ENCODE results near the gene ARL10. TPM values are rescaled to one million over a fixed set of nuclear protein-coding genes. Genes with fewer than 3 reads are reported as not detected.

The ARL10 gene, protein sequence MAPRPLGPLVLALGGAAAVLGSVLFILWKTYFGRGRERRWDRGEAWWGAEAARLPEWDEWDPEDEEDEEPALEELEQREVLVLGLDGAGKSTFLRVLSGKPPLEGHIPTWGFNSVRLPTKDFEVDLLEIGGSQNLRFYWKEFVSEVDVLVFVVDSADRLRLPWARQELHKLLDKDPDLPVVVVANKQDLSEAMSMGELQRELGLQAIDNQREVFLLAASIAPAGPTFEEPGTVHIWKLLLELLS
- total RNA-seq (1 to 10 TPM; 2.1 to 2.2 TPM), polyA plus RNA-seq (under 1 TPM; 0.35 to 0.93 TPM)

DNA sequence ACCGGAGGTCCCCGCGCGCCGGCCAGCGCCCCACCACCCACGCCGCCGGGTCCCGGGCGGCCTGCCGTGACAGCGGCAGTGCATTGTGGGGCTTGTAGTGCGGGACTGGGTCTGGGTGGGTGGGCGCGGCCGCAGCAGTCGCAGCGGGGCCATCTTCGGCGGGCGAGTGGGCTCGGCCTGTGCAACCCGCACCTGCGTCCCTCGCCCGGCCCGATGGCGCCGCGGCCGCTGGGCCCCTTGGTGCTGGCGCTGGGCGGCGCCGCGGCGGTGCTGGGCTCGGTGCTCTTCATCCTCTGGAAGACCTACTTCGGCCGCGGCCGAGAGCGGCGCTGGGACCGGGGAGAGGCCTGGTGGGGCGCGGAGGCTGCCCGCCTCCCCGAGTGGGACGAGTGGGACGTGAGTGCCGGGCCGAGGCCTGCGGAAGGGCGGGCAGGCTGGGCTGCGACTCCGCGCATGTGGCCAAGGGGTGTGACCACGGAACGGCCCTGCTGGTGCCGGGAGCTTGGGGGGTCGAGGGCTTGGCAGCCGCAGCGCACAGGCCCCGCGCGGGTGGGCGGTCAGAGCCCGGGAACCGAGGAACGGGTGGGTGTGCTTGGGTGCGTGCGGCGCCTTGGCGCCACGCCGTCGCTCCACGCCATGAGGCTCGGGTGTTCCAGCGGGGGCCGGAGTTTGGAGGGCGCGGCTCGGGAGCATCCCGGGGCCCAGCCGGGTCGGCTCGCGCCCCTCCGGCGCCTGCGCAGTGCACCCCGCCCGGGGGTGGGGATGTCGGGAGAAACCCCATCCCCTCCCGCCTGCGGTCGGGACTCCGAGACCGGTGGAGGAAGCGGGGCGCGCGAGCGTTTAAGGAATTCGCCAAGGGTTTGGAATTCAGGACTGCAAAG lies at the start of gene ARL10:
Gene ARL10 (plus strand): TSS at position 137 of the 881 bp plus-strand sequence. CDS start 77 bp downstream, at position 214.
- WGBS, result 5% methylated on average over 108 of the region's 108 CpGs

More for the DNA sequence above, at the start of gene ARL10:
- H3K4me3 ChIP-seq (ENCODE audit: low read depth in 1 of 3, low read length in 3 of 3), result peak within 1 kb of the TSS; percentile 72 to 80 (median 80)
- H3K27me3 ChIP-seq (ENCODE audit: control insufficient read depth in 4 of 4, insufficient read depth in 4 of 4, low read length in 3 of 4), result no peaks in the 10 kb centered on the region
- no peaks in the 10 kb centered on the region for H3K36me3 ChIP-seq (ENCODE audit: control insufficient read depth in 4 of 4, insufficient read depth in 3 of 4, low read depth in 1 of 4, low read length in 3 of 4)
- H3K27ac ChIP-seq (ENCODE audit: low read depth in 1 of 2, low read length in 2 of 2), result no peak within 1 kb of the TSS
- TF ChIP-seq HNF4G (IDR thresholded peaks at IDR 0.05) (no peak), YY1 (IDR thresholded peaks at IDR 0.05) (no peak), NR2F2 (IDR thresholded peaks at IDR 0.05) (no peak), EGR1 (IDR thresholded peaks at IDR 0.05; ENCODE audit: low read depth in 2 of 2) (no peak), SP1 (IDR thresholded peaks at IDR 0.05) (no peak), TAF1 (conservative IDR thresholded peaks at IDR 0.05) (no peak), RAD21 (IDR thresholded peaks at IDR 0.05) (no peak), GABPA (IDR thresholded peaks at IDR 0.05 in 1 of 2, conservative IDR thresholded peaks at IDR 0.05 in 1 of 2) (no peak), HNF4A (conservative IDR thresholded peaks at IDR 0.05) (no peak), JUND (IDR thresholded peaks at IDR 0.05) (no peak), FOXA2 (IDR thresholded peaks at IDR 0.05) (no peak), RXRA (IDR thresholded peaks at IDR 0.05) (no peak), FOXA1 (IDR thresholded peaks at IDR 0.05) (no peak)
- TF ChIP-seq, protein P1, sequence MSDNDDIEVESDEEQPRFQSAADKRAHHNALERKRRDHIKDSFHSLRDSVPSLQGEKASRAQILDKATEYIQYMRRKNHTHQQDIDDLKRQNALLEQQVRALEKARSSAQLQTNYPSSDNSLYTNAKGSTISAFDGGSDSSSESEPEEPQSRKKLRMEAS (IDR thresholded peaks at IDR 0.05), result no peak
- TF ChIP-seq, protein P2, sequence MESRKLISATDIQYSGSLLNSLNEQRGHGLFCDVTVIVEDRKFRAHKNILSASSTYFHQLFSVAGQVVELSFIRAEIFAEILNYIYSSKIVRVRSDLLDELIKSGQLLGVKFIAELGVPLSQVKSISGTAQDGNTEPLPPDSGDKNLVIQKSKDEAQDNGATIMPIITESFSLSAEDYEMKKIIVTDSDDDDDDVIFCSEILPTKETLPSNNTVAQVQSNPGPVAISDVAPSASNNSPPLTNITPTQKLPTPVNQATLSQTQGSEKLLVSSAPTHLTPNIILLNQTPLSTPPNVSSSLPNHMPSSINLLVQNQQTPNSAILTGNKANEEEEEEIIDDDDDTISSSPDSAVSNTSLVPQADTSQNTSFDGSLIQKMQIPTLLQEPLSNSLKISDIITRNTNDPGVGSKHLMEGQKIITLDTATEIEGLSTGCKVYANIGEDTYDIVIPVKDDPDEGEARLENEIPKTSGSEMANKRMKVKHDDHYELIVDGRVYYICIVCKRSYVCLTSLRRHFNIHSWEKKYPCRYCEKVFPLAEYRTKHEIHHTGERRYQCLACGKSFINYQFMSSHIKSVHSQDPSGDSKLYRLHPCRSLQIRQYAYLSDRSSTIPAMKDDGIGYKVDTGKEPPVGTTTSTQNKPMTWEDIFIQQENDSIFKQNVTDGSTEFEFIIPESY (IDR thresholded peaks at IDR 0.05), result no peak
- TF ChIP-seq, protein P3, sequence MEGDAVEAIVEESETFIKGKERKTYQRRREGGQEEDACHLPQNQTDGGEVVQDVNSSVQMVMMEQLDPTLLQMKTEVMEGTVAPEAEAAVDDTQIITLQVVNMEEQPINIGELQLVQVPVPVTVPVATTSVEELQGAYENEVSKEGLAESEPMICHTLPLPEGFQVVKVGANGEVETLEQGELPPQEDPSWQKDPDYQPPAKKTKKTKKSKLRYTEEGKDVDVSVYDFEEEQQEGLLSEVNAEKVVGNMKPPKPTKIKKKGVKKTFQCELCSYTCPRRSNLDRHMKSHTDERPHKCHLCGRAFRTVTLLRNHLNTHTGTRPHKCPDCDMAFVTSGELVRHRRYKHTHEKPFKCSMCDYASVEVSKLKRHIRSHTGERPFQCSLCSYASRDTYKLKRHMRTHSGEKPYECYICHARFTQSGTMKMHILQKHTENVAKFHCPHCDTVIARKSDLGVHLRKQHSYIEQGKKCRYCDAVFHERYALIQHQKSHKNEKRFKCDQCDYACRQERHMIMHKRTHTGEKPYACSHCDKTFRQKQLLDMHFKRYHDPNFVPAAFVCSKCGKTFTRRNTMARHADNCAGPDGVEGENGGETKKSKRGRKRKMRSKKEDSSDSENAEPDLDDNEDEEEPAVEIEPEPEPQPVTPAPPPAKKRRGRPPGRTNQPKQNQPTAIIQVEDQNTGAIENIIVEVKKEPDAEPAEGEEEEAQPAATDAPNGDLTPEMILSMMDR (IDR thresholded peaks at IDR 0.05; ENCODE audit: low read depth, low read length, missing input control), result no peak
- TF ChIP-seq, protein P4, sequence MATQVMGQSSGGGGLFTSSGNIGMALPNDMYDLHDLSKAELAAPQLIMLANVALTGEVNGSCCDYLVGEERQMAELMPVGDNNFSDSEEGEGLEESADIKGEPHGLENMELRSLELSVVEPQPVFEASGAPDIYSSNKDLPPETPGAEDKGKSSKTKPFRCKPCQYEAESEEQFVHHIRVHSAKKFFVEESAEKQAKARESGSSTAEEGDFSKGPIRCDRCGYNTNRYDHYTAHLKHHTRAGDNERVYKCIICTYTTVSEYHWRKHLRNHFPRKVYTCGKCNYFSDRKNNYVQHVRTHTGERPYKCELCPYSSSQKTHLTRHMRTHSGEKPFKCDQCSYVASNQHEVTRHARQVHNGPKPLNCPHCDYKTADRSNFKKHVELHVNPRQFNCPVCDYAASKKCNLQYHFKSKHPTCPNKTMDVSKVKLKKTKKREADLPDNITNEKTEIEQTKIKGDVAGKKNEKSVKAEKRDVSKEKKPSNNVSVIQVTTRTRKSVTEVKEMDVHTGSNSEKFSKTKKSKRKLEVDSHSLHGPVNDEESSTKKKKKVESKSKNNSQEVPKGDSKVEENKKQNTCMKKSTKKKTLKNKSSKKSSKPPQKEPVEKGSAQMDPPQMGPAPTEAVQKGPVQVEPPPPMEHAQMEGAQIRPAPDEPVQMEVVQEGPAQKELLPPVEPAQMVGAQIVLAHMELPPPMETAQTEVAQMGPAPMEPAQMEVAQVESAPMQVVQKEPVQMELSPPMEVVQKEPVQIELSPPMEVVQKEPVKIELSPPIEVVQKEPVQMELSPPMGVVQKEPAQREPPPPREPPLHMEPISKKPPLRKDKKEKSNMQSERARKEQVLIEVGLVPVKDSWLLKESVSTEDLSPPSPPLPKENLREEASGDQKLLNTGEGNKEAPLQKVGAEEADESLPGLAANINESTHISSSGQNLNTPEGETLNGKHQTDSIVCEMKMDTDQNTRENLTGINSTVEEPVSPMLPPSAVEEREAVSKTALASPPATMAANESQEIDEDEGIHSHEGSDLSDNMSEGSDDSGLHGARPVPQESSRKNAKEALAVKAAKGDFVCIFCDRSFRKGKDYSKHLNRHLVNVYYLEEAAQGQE (IDR thresholded peaks at IDR 0.05), result no peak
- TF ChIP-seq, protein P5, sequence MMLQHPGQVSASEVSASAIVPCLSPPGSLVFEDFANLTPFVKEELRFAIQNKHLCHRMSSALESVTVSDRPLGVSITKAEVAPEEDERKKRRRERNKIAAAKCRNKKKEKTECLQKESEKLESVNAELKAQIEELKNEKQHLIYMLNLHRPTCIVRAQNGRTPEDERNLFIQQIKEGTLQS (IDR thresholded peaks at IDR 0.05), result no peak
- H3K4me1 ChIP-seq (ENCODE audit: control insufficient read depth in 4 of 4, insufficient read depth in 4 of 4, low read length in 3 of 4), result peaks cover 5 to 22% (median 11%) of the 10 kb centered on the region in 4 donors
- peak; percentile 42 for DNase-seq (ENCODE audit: low spot score)
- peak within 1 kb of the TSS; percentile 30 to 45 for H3K9ac ChIP-seq (ENCODE audit: low read depth in 1 of 2, low read length in 2 of 2)
- H3K9me3 ChIP-seq (ENCODE audit: control insufficient read depth in 4 of 4, low read length in 3 of 4), result no peaks in the 10 kb centered on the region
